RCC 7860 (cell line): ENCODE measurements around the gene SHC3.
A peak's percentile ranks its signal among the peaks of the same experiment; 100 is the strongest.
"Not testable (repeated sequence)": the region's sequence is repeated elsewhere in the genome, so short reads cannot be mapped to it uniquely, and the experiment has no call there.

Experiments used
- DNase-seq: peaks from one replicate; pipeline ENCODE4 v3.0.0-alpha.2; 2015; ENCODE audit warnings: low spot score
- FAIRE-seq: peaks from 2 replicates; lab custom pipeline; 2012; peaks lifted over from hg19 to GRCh38; lab: Jason Lieb, UNC

Gene SHC3, protein sequence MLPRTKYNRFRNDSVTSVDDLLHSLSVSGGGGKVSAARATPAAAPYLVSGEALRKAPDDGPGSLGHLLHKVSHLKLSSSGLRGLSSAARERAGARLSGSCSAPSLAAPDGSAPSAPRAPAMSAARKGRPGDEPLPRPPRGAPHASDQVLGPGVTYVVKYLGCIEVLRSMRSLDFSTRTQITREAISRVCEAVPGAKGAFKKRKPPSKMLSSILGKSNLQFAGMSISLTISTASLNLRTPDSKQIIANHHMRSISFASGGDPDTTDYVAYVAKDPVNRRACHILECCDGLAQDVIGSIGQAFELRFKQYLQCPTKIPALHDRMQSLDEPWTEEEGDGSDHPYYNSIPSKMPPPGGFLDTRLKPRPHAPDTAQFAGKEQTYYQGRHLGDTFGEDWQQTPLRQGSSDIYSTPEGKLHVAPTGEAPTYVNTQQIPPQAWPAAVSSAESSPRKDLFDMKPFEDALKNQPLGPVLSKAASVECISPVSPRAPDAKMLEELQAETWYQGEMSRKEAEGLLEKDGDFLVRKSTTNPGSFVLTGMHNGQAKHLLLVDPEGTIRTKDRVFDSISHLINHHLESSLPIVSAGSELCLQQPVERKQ

DNA sequence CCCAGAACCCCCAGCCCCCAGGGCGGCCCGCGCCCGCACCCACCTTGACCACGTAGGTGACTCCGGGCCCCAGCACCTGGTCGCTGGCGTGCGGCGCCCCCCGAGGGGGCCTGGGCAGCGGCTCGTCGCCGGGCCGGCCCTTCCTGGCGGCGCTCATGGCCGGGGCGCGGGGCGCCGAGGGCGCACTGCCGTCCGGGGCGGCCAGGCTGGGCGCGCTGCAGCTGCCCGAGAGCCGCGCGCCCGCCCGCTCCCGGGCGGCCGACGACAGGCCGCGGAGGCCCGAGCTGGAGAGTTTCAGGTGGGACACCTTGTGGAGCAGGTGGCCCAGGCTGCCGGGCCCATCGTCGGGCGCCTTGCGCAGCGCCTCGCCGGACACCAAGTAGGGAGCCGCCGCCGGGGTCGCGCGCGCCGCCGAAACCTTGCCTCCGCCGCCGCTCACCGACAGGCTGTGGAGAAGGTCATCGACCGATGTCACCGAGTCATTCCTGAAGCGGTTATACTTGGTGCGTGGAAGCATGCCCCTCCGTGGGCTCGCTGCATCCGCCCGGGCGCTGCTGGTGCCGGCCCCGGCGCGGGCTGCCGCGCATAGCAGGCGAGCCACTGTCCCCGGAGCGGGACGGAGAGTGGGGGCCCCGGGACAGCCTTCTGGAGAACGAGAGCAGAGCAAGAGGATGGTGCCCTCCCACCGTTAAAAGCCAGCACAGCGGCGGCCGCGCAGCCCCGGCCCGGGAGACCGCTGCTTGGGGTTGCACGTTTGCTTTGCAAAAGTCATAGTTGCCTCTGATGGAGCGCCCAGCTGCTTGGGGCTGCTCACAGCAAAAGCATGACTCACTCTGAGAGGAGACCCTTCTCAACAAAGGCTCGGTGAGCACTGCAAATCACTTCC is at the start of gene SHC3:
Gene SHC3, minus strand, starts transcription at position 875 of the 886 bp plus-strand sequence. Its CDS starts 358 bp downstream, at position 517.
- DNase-seq (no peak), FAIRE-seq (no peak)

DNA sequence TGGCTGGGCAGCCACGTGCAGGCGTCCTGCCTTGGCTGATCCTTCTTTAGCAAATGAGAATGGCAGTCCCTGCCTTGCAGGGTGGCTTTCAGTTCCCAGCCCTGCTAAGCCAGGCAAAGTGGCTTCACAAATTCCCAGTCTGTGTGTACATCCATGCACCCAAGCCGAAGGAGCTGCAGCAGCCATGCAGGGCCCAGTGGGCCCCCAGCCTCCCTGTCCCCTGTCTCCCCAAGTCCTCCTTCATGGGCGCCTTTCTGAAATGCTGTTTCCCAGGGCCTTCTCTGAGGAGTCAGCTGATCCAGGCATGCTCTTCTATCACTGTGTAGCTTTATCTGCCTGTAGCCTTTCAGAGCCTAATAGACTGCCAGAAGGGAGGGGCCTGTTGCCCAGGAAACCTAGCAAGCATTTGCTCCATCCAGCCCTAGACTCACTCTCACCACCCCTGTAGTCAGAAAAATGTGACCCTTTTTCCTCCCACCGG is 47.4 kb upstream of the SHC3 start:
- DNase-seq: no peak
- FAIRE-seq: no peak

DNA sequence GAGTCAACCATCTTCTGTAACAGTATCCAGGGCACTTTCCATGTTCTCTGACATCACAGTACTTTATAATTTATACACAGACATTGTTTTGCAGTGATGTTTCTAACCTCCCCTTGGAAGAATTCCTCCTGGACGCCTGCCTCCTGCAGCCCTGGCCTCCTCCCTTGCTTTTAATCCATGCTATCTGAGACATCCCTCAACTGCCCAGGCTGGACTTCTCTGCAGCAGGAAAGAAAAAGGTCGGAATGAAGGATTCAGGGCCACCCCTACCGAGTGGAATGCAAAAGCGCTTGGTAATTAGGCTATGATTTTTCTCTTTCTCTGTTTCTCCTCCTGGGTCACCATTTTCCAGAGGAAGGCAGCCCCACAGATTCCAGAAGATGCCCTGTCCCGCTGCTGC is 47.0 kb upstream of the SHC3 start:
- DNase-seq (no peak), FAIRE-seq (no peak)

DNA sequence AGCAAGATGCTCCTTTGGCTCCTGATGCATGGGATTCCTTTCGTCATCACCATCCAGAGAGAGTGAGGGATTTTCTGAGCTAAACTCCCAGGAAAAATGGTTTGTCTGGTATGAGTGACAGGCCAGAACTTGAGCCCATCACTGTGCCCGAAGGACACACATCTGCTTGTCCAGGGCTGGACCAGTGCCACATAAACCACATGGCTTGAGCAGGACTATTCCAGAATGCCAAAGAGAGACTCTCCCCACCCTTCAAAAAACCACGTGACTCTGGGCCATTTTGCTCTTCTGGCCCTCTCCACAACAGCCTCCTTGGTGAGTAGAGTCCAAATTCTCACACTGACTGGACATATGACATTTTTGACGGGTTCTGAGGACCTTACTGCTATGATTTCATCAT is 46.4 kb upstream of the SHC3 start:
- DNase-seq: no peak
- no peak for FAIRE-seq

DNA sequence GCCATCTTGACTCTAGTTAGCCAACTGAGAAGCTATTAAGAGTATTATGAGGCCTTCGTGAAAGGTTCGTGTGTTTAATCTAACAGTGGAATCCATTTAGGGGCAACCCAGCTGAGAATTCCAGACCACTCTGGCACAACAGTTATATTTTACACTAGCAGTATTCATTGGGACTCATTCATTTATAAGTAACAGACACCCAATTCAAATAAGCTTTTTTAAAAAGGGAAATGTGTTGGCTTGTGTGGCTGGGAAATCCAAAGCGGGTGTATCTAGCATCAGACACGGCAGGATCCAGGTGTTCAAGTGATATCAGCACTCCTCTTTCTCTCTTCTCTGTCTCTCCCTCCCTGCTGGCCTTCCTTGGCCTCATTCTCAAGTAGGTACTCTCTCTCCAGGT is 46.0 kb upstream of the SHC3 start:
- FAIRE-seq (no peak), DNase-seq (no peak)

DNA sequence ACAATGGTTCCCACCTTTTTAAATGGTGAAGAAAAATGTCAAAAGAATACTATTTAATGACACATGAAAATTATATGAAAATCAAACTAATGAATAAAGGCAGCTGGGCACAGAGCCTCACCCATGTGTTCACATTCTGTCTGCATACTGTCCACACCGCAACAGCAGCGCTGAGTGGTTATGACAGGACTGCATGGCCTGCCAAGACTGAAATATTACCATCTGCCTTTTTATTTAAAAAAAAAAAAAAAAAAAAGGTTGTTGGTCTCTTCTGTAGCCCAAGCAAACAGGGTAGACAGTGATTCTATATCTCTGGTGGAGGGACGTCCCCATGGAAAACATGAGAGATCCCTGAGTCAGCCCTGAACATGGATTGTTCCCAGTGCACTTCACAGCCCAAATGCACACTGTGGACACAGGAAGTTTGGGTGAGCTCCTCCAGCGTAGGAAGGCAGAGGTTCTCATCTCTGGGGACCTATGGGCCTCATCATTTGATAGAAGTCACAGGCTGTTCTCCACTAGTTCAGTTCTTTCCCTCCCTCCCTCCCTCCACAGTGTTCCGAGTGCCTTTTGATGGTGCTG is 44.9 kb upstream of the SHC3 start:
- no peak for FAIRE-seq
- DNase-seq: no peak

DNA sequence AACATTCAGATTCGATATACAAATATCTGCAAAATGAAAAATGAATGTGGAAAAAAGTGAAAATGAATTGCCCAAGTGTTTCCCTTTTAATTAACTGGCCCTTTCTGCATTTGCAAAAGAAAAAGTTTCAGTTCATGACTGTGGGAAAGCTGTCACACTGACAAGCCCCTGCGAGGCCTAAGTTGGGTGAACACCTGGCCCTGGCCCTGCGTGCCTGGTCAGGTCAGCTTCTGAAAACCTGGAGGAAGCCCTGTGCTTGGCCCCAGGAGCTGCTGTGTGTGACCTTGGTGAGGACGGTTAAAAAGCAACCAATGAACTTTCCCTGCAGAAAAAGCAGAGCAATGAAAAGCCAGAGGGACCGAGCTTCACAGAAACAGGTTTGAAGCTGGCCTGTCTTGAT is 41.0 kb upstream of the SHC3 start:
- FAIRE-seq: no peak
- DNase-seq: no peak

DNA sequence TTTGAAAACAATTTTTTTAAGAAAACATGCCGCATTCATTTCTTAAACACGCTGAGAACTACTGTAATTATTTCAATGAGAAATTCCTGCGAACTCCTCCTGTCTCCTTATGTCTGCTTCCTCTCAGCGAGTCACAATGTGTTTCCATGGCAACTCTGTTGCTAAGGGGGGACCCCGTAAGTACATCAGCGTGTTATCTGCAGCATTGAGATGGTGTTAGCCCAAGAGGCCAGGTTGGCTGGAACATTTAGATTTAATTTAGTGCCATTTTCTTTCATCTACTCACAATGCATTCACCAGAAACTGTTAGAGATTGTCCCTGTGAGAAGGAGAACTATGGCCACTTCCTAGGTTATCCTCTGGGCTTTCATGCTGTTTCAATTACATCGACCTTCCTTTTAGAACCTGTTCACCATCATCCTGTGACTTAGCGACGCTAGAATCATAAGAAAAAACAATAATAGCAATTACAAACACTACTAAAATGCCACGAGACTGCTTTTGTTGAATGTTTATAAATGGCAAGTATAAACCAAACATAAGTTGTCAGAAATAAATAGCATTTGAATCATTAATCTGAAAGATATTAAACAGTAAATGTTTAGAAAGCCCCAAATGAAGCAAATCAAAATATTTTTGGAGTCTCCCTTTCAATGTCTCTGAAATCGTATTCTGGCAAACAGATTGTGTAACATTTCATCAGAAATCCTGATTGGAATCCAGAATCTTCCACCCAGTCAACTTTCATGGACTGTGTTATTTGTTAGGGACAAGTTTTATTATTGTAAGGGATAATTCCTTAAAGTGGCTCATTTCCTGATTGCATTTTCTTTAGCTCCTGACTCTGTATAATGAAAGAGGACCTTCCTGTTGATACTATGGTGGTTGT is 39.7 kb upstream of the SHC3 start:
- FAIRE-seq: no peak
- DNase-seq: no peak

DNA sequence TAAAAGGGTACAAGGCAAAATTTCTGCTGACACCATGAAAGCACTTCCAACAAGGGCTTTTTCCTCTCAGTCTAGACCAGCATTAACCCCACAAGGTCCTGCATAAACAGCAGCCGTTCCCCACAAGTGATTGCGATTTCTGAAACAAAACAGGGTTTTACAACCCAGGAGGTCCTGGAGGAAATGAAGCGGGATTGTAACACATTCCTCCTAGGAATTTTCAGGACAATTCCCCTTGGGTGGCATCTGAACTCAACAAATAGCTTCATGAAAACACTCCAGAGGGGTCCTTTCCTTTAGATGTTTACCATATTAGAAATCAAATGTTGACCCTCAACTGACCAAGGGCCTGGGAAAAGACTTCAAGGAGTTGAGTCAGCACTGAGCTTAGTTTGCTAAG is 36.7 kb upstream of the SHC3 start:
- FAIRE-seq: no peak
- DNase-seq: no peak

DNA sequence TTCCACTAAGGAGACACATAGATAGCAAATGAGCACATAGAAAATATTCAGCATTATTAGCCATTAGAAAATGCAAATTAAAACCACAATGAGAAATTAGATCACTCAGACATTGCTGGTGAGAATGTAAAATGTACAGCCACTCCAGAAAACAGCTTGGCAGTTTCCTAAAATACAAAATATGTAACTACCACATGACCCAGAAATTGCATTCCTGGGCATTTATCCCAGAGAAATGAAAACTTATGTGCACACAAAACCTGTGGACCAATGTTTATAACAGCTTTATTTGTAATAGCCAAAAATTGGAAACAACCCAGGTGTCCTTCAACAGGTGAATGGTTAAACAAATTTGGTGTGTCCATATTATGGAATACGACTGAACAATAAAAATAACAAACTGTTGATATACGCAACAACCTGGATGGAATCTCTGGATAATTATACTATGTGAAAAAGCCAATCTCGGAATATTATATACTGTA is 34.8 kb upstream of the SHC3 start:
- FAIRE-seq (no peak), DNase-seq (no peak)

DNA sequence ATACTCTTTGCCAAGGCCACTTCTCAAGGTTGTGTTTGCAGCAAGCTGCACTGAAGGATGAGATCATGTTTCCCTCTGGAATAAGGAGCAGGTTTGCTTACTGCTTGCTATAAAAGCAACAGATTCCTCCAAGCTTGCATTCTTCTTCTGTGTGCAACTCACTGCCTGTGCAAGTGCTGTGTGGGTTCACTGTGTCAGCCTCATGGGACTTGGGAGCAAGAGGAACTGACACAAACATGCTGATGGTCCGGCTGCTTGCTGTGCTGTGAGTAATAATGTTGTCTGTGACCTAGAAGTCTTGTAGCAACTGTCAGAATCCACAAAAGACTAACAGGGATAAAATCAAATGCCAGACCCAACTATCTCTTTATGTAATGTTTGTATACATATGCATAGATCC is 33.6 kb upstream of the SHC3 start:
- DNase-seq (no peak), FAIRE-seq (no peak)

DNA sequence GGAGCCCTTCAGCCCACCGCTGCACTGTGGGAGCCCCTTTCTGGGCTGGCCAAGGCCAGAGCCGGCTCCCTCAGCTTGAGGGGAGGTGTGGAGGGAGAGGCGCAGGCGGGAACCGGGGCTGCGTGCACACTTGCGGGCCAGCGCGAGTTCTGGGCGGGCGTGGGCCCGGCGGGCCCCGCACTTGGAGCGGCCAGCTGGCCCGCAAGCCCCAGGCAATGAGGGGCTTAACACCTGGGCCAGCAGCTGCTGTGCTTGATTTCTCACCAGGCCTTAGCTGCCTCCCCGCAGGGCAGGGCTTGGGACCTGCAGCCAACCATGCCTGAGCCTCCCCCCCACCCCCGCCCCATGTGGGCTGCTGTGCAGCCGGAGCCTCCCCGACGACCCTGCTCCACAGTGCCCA is 30.7 kb upstream of the SHC3 start:
- not testable (repeated sequence) for FAIRE-seq

DNA sequence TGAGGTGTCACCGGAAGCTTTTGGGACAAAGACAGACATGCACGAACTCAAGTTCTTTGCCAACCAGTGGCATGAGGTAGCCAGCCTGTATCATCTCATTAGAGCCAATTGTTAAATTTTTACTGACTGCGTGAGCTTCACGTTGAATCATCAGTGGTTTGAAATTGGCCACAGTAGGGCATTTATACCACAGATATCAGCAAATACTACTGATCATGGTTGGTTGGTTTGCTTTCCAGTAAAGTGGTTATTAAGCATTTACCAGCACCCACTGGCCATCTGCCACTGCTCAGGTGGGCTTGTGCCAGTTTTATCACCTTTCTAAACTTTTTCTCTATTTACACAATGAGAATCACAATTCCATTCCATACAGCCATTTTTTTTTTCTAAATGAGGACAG is 28.4 kb upstream of the SHC3 start:
- DNase-seq (peak; percentile 72), FAIRE-seq (peak; percentile 99)

More for the DNA sequence above, 30.7 kb upstream of the SHC3 start:
- DNase-seq: not testable (repeated sequence)

DNA sequence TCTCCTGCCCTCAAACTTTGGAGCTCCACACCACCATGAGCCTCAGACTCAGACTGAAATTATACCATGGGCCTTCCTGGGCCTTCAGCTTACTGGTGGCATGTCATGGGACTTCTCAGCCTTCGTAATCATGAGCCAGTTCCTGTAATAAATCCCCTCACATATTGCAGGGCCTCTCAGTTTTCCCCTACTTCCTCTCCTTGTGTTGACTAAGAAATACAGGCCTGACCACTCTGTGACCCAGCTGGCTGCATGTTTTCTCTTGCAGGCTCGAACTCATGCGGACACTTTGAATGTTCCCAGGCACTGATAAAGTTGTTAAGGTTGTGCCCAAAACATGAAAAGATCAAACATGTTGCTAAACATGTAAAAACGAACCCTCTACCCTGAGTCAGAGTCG is 26.2 kb upstream of the SHC3 start:
- no peak for DNase-seq

DNA sequence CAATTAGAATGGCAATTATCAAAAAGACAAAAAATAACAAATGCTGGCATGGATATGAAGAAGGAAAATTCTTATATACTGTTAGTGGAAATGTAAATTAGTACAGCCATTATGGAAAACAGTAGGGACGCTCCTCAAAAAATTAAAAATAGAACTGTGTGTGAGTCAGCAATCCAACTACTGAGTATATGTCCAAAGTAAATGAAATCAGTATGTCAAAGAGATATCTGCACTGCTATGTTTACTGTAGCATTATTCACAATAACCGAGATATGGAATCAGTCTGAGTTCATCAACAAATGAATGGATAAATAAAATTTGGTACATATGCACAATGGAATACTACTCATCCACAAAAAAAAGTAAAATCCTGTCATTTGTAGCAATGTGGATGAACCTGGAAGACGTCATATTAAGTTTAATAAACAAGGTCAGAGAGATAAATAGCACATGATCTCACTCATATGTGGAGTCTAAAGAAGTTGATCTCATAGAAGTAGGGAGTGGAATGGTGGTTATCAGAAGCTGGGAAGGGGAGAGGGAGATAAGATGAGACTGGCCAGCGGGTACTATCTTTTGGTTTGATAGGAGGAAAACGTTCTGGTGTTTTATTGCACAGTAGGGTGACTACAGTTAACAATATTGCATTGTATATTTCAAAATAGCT is 16.6 kb upstream of the SHC3 start:
- no peak for FAIRE-seq
- DNase-seq: no peak

More for the DNA sequence above, 26.2 kb upstream of the SHC3 start:
- FAIRE-seq: no peak

DNA sequence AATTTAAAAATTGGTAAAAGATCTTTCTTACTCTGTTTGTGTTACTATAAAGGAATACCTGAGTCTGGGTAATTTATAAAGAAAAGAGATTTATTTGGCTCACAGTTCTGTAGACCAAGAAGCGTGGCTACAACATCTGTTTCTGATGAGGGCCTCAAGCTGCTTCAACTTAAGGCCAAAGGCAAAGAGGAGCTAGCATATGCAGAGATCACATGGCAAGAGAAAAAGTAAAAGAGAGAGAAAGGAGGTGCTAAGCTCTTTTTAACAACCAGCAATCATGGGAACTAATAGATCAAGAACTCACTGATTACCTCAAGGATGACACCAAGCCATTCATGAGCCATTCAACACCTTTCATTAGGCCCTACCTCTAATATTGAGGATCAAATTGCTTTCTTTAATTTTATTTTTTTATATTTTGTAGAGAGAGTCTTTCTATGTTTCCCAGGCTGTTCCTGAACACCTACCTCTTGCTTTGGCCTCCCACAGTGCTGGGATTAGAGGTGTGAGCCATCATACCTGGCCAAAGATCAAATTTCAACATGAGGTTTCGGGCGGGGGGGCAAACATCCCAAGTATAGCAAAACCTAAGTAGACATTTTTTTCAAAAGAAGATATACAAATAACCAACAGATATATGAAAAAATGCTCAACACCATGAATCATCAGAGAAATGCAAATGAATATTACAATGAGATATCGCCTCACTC is 16.0 kb upstream of the SHC3 start:
- DNase-seq (no peak), FAIRE-seq (no peak)

DNA sequence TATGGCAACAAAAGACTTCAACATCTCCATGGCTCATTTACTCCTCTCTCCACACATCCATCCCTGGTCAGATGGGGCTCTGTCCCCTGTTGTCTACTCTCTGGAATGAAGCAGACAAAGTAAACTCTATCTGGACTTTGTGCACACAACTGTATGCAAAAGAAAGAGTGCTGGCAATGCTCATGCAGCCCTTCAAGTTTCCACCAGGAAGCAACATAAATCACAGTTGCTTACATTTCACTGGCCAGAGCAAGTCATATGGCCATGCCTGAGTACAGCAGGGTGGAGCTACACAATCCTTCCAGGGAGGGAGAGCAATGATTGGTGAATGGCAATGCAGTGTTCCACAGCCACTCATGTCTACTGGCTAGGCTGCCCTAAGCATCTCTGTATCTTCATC is 12.4 kb upstream of the SHC3 start:
- no peak for FAIRE-seq
- no peak for DNase-seq

DNA sequence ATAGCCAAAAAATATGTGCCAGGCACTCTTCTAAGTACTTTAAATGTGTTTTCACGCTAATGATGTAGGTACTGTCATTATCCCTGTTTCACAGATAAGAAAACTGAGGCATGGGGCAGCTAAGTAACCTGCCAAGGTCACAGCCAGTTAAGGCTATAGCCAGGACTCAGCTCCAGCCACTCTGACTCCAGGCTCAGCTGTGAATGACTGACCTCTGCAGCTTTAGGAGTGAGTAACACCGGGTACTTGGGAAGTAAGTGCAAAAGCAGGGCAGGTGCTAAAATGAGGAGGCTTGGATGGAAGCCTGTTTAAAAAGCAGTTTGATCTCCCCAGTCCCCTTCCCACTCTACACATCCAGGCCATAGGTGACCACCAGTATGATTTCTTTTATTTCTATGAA is 10.6 kb upstream of the SHC3 start:
- no peak for FAIRE-seq
- no peak for DNase-seq

DNA sequence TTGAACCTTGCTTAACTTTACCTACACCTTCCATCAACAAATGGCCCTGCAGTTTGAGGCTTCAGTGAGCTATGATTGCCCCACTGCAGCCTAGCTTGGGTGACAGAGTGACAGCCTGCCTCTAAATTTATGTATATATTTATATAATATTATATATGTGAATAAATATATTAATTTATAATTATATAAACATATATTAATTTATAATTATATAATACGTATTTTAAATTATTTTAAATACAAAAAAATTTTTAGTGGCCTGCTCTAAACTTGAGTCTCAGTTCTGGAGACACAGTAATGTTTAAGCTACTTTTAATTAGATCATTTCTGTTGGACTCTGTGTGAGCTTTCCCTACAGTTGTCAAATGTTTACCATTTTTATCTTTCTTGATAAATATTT is 9.3 kb upstream of the SHC3 start:
- DNase-seq: no peak
- peak; percentile 62 for FAIRE-seq
